ENCODE measurements around the gene MTA3.

DNA sequence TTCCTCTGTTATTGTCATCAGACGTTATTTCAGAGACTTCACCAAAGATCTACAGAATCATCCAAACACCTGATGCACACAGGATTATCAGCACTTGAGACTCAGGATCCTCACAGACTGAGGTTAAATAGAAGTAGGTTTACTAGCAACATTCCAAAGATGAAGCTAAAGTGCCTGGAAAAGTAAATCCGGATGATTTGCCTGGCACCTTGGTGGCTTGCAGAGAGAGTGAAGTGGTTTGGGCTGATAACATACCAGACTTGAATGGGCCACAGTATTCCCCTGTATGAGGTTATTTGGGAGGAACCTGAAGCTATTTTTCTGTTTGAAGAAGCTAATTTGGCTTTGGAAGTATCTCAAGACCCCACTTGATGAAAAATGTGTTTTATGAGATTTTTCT lies 144.5 kb downstream of the MTA3 start:
- TF ChIP-seq, protein P1, sequence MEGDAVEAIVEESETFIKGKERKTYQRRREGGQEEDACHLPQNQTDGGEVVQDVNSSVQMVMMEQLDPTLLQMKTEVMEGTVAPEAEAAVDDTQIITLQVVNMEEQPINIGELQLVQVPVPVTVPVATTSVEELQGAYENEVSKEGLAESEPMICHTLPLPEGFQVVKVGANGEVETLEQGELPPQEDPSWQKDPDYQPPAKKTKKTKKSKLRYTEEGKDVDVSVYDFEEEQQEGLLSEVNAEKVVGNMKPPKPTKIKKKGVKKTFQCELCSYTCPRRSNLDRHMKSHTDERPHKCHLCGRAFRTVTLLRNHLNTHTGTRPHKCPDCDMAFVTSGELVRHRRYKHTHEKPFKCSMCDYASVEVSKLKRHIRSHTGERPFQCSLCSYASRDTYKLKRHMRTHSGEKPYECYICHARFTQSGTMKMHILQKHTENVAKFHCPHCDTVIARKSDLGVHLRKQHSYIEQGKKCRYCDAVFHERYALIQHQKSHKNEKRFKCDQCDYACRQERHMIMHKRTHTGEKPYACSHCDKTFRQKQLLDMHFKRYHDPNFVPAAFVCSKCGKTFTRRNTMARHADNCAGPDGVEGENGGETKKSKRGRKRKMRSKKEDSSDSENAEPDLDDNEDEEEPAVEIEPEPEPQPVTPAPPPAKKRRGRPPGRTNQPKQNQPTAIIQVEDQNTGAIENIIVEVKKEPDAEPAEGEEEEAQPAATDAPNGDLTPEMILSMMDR (IDR thresholded peaks at IDR 0.05 in 8 of 11, conservative IDR thresholded peaks at IDR 0.05 in 3 of 11), result no peak
- TF ChIP-seq POLR2AphosphoS5 (IDR thresholded peaks at IDR 0.05), result no peak
- TF ChIP-seq POLR2A (IDR thresholded peaks at IDR 0.05), result no peak
